ENCODE results near the gene BICRA. TPM values are rescaled to one million over a fixed set of nuclear protein-coding genes. Genes with fewer than 3 reads are reported as not detected.

The BICRA gene
- polyA plus RNA-seq, 1 of the 3 experiments (the other 2 are of a cell fraction), result 1.4 TPM

DNA sequence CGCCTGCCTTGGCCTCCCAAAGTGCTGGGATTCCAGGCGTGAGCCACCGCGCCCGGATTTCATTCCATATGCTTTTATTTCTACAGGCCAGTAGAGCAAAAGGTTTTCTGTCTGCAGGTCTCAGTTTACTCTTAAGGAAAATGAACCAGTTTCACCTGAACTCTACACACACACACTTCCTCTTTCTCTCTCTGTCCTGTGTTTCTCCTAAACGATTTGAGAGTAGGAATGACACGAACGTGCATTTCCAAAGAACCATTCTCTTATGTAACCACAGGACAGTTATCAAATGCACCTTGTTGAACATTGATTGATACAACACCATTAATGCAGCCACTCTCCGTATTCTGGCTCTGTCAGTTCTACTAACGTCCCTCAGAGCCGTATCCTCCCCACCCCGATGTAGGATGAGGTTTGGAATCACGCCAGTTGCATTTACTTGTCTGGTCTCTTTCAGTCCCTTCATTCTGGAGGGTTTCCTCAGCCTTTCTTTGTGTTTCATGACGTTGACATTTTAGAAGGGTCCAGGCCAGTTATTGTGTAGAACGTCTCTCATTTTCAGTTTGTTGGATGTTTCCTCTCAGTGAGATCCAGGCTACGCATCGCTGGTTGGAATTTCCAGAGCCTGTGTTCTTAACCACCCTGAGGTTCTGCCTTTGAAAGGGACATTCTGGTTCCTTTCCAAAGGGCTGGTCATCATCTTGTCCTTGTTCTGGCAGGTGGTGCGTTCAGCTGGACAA lies 36.0 kb downstream of the BICRA start (continued):
- TF ChIP-seq, protein P1, sequence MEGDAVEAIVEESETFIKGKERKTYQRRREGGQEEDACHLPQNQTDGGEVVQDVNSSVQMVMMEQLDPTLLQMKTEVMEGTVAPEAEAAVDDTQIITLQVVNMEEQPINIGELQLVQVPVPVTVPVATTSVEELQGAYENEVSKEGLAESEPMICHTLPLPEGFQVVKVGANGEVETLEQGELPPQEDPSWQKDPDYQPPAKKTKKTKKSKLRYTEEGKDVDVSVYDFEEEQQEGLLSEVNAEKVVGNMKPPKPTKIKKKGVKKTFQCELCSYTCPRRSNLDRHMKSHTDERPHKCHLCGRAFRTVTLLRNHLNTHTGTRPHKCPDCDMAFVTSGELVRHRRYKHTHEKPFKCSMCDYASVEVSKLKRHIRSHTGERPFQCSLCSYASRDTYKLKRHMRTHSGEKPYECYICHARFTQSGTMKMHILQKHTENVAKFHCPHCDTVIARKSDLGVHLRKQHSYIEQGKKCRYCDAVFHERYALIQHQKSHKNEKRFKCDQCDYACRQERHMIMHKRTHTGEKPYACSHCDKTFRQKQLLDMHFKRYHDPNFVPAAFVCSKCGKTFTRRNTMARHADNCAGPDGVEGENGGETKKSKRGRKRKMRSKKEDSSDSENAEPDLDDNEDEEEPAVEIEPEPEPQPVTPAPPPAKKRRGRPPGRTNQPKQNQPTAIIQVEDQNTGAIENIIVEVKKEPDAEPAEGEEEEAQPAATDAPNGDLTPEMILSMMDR (IDR thresholded peaks at IDR 0.05), result no peak

DNA sequence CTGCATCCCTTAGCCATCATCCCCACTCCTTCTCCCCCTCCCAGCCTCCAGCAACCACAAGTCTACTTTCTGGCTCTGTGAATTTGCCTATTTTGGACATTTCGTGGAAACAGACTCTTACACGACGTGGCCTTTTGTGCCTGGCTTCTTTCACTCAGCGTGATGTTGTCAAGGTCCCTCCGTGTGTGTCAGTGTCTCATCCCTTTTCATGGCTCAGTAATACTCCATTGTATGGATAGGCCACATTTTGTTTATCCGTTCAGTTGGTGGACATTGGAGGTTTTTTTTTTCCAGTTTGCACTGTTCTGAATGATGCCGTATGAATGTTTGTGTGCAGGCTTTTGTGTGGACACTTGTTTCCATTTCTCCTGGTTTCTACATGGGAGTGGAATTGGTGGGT lies 38.0 kb downstream of the BICRA start:
- H3K4me2 ChIP-seq, result no peak overlapping the region
- peaks cover 0 to 5% of the 10 kb centered on the region in 2 experiments; a peak in 1 of 4 replicates for H3K4me1 ChIP-seq (ENCODE audit: control insufficient read depth in 1 of 2, insufficient read depth in 2 of 2, low read depth in 1 of 2, low read length in 1 of 2)
- no peak for DNase-seq
- H3K79me2 ChIP-seq (ENCODE audit: insufficient read depth), result peaks cover 95% of the 10 kb centered on the region
- H3K9ac ChIP-seq, result no peak overlapping the region
- no peak overlapping the region for H2AFZ ChIP-seq (ENCODE audit: low read depth)
- H3K9me3 ChIP-seq, result no peaks in the 10 kb centered on the region
- WGBS (ENCODE audit: low lambda C conversion rate), result 97% methylated on average over 7 of the region's 7 CpGs
- TF ChIP-seq MEF2A (IDR thresholded peaks at IDR 0.05; ENCODE audit: borderline replicate concordance, low read depth) (no peak), RFX5 (IDR thresholded peaks at IDR 0.05; ENCODE audit: low read length) (no peak), JUND (IDR thresholded peaks at IDR 0.05) (no peak), RCOR1 (IDR thresholded peaks at IDR 0.05; ENCODE audit: low read length) (no peak), POLR2AphosphoS5 (IDR thresholded peaks at IDR 0.05; ENCODE audit: low read depth, low read length) (no peak), YY1 (IDR thresholded peaks at IDR 0.05; ENCODE audit: low read depth) (no peak), NRF1 (IDR thresholded peaks at IDR 0.05; ENCODE audit: low read depth, low read length) (no peak), EP300 (IDR thresholded peaks at IDR 0.05; ENCODE audit: borderline replicate concordance in 1 of 2, low read depth in 1 of 2, low read length in 1 of 2) (no peak), GABPA (IDR thresholded peaks at IDR 0.05; ENCODE audit: low read depth) (no peak), GATA2 (CRISPR knock-in tag; IDR thresholded peaks at IDR 0.05) (no peak), TCF12 (IDR thresholded peaks at IDR 0.05) (no peak), TAF1 (IDR thresholded peaks at IDR 0.05; ENCODE audit: borderline replicate concordance, low read depth, low read length) (no peak), ELF1 (IDR thresholded peaks at IDR 0.05) (no peak), NFIC (IDR thresholded peaks at IDR 0.05; ENCODE audit: borderline replicate concordance) (no peak)
- TF ChIP-seq, protein P2, sequence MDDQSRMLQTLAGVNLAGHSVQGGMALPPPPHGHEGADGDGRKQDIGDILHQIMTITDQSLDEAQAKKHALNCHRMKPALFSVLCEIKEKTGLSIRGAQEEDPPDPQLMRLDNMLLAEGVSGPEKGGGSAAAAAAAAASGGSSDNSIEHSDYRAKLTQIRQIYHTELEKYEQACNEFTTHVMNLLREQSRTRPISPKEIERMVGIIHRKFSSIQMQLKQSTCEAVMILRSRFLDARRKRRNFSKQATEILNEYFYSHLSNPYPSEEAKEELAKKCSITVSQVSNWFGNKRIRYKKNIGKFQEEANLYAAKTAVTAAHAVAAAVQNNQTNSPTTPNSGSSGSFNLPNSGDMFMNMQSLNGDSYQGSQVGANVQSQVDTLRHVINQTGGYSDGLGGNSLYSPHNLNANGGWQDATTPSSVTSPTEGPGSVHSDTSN (IDR thresholded peaks at IDR 0.05), result no peak
- TF ChIP-seq, protein P3, sequence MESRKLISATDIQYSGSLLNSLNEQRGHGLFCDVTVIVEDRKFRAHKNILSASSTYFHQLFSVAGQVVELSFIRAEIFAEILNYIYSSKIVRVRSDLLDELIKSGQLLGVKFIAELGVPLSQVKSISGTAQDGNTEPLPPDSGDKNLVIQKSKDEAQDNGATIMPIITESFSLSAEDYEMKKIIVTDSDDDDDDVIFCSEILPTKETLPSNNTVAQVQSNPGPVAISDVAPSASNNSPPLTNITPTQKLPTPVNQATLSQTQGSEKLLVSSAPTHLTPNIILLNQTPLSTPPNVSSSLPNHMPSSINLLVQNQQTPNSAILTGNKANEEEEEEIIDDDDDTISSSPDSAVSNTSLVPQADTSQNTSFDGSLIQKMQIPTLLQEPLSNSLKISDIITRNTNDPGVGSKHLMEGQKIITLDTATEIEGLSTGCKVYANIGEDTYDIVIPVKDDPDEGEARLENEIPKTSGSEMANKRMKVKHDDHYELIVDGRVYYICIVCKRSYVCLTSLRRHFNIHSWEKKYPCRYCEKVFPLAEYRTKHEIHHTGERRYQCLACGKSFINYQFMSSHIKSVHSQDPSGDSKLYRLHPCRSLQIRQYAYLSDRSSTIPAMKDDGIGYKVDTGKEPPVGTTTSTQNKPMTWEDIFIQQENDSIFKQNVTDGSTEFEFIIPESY (IDR thresholded peaks at IDR 0.05; ENCODE audit: borderline replicate concordance, low read depth), result no peak
- TF ChIP-seq, protein P1 (IDR thresholded peaks at IDR 0.05), result no peak
- TF ChIP-seq, protein P4, sequence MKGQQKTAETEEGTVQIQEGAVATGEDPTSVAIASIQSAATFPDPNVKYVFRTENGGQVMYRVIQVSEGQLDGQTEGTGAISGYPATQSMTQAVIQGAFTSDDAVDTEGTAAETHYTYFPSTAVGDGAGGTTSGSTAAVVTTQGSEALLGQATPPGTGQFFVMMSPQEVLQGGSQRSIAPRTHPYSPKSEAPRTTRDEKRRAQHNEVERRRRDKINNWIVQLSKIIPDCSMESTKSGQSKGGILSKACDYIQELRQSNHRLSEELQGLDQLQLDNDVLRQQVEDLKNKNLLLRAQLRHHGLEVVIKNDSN (IDR thresholded peaks at IDR 0.05; ENCODE audit: borderline replicate concordance, low read depth), result no peak
- TF ChIP-seq, protein P5, sequence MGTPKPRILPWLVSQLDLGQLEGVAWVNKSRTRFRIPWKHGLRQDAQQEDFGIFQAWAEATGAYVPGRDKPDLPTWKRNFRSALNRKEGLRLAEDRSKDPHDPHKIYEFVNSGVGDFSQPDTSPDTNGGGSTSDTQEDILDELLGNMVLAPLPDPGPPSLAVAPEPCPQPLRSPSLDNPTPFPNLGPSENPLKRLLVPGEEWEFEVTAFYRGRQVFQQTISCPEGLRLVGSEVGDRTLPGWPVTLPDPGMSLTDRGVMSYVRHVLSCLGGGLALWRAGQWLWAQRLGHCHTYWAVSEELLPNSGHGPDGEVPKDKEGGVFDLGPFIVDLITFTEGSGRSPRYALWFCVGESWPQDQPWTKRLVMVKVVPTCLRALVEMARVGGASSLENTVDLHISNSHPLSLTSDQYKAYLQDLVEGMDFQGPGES (IDR thresholded peaks at IDR 0.05; ENCODE audit: low read depth, low read length), result no peak
- TF ChIP-seq, protein P6, sequence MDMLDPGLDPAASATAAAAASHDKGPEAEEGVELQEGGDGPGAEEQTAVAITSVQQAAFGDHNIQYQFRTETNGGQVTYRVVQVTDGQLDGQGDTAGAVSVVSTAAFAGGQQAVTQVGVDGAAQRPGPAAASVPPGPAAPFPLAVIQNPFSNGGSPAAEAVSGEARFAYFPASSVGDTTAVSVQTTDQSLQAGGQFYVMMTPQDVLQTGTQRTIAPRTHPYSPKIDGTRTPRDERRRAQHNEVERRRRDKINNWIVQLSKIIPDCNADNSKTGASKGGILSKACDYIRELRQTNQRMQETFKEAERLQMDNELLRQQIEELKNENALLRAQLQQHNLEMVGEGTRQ (IDR thresholded peaks at IDR 0.05; ENCODE audit: borderline replicate concordance, low read depth, low read length), result no peak
- H3K36me3 ChIP-seq (replicated peaks in 1 of 2; ENCODE audit: control insufficient read depth in 1 of 2, insufficient read depth in 2 of 2, low read length in 1 of 2), result peaks cover 0 to 11% of the 10 kb centered on the region in 2 experiments
- H3K27me3 ChIP-seq (ENCODE audit: insufficient read depth), result no peaks in the 10 kb centered on the region
- H3K27ac ChIP-seq (ENCODE audit: low read depth in 2 of 2, low read length in 1 of 2), result no peak overlapping the region
- peaks cover 88% of the 10 kb centered on the region for H4K20me1 ChIP-seq (ENCODE audit: insufficient read depth)
- peaks cover 4% of the 10 kb centered on the region for H3F3A ChIP-seq (replicated peaks; ENCODE audit: insufficient read depth)
- ChIA-PET POLR2A (no interaction called here), CTCF (no interaction called here)
- no peak overlapping the region for H3K4me3 ChIP-seq (ENCODE audit: low read depth in 2 of 2, low read length in 1 of 2)
- no peaks in the 10 kb centered on the region for H3K9me2 ChIP-seq

Data from SK-N-SH (cell line).